HEK293 (cell line): ENCODE measurements around the gene RRBP1.

Experiments
- CTCF ChIA-PET: fragments of 350-600 bp; formaldehyde crosslinking; extraction: SDS; loops from one replicate; lab custom pipeline; 2021; ENCODE audit warnings: antibody characterized with exemption; lab: Yijun Ruan, JAX
- POLR2A ChIA-PET: fragments of 300-600 bp; formaldehyde crosslinking; extraction: SDS; loops from one replicate; lab custom pipeline; 2020; ENCODE audit warnings: antibody characterized with exemption, inconsistent platforms; lab: Yijun Ruan, JAX
- H3K27ac ChIP-seq: fragments of 200-500 bp; sonication (Bioruptor generic); 2 replicates; pipeline ENCODE4 v1.5.1; 2014; ENCODE audit warnings: low read depth, low read length, control low read depth, inconsistent platforms; ENCODE audit errors: extremely low read depth
- H3K36me3 ChIP-seq, 2 experiments: fragments of 200-500 bp in 1 of 2; sonication (Bioruptor generic) in 1 of 2; 1 replicate in 1 of 2; 2 replicates in 1 of 2; pipeline ENCODE4 v1.5.1; 2014 to 2017; ENCODE audit warnings: inconsistent platforms in 2 of 2, low read length in 2 of 2; ENCODE audit not compliant: control insufficient read depth in 2 of 2, insufficient read depth in 1 of 2
- H3K4me1 ChIP-seq: fragments of 200-500 bp; sonication (Bioruptor generic); 2 replicates; pipeline ENCODE4 v1.5.1; 2014; ENCODE audit warnings: mild to moderate bottlenecking, low read length, inconsistent platforms; ENCODE audit not compliant: control insufficient read depth, insufficient read depth
- H3K4me3 ChIP-seq: 2 replicates; pipeline ENCODE4 v1.5.1; 2011; ENCODE audit warnings: low read depth, mild to moderate bottlenecking, control low read depth, low read length, moderate library complexity
- H3K9me3 ChIP-seq: fragments of 200-500 bp; sonication (Bioruptor generic); 2 replicates; pipeline ENCODE4 v1.5.1; 2014; ENCODE audit warnings: low read depth, low read length, inconsistent platforms; ENCODE audit not compliant: control insufficient read depth, insufficient read depth
- EGR2 ChIP-seq: fragments of 450-650 bp; formaldehyde crosslinking; IDR thresholded peaks from 2 replicates; pipeline ENCODE4 v1.5.1; 2016; ENCODE audit warnings: low read depth, missing biosample characterization, missing genetic modification characterization
- GLI4 ChIP-seq: fragments of 450-650 bp; formaldehyde crosslinking; IDR thresholded peaks from 2 replicates; pipeline ENCODE4 v1.5.1; 2016; ENCODE audit warnings: missing biosample characterization, missing genetic modification characterization
- KLF16 ChIP-seq: fragments of 450-650 bp; formaldehyde crosslinking; IDR thresholded peaks from 2 replicates; pipeline ENCODE4 v1.5.1; 2017; ENCODE audit warnings: missing biosample characterization, missing genetic modification characterization
- KLF7 ChIP-seq: fragments of 450-650 bp; formaldehyde crosslinking; IDR thresholded peaks from 2 replicates; pipeline ENCODE4 v1.5.1; 2016; ENCODE audit warnings: missing biosample characterization, missing genetic modification characterization, borderline replicate concordance
- OVOL3 ChIP-seq: fragments of 450-650 bp; formaldehyde crosslinking; IDR thresholded peaks from 2 replicates; pipeline ENCODE4 v1.5.1; 2016; ENCODE audit warnings: missing biosample characterization, missing genetic modification characterization
- YY2 ChIP-seq: fragments of 450-650 bp; formaldehyde crosslinking; IDR thresholded peaks from 2 replicates; pipeline ENCODE4 v1.5.1; 2016; ENCODE audit warnings: missing biosample characterization, missing genetic modification characterization
- ZBTB20 ChIP-seq: fragments of 450-650 bp; formaldehyde crosslinking; IDR thresholded peaks from 2 replicates; pipeline ENCODE4 v1.5.1; 2016; ENCODE audit warnings: missing biosample characterization, missing genetic modification characterization
- ZFHX2 ChIP-seq: fragments of 450-650 bp; formaldehyde crosslinking; conservative IDR thresholded peaks from 2 replicates; pipeline ENCODE4 v1.5.1; 2016; ENCODE audit warnings: missing biosample characterization, missing genetic modification characterization
- ZFP3 ChIP-seq: fragments of 450-650 bp; formaldehyde crosslinking; IDR thresholded peaks from 2 replicates; pipeline ENCODE4 v1.5.1; 2016; ENCODE audit warnings: low read depth, missing biosample characterization, missing genetic modification characterization
- ZNF132 ChIP-seq: fragments of 450-650 bp; formaldehyde crosslinking; IDR thresholded peaks from 2 replicates; pipeline ENCODE4 v1.5.1; 2017; ENCODE audit warnings: missing biosample characterization, missing genetic modification characterization, borderline replicate concordance
- ZNF341 ChIP-seq: fragments of 450-650 bp; formaldehyde crosslinking; IDR thresholded peaks from 2 replicates; pipeline ENCODE4; 2016; ENCODE audit warnings: low read depth, missing biosample characterization, missing genetic modification characterization
- ZNF426 ChIP-seq: fragments of 450-650 bp; formaldehyde crosslinking; IDR thresholded peaks from 2 replicates; pipeline ENCODE4 v1.5.1; 2017; ENCODE audit warnings: missing biosample characterization, missing genetic modification characterization, mild to moderate bottlenecking, inconsistent platforms, moderate library complexity
- ZNF473 ChIP-seq: fragments of 450-650 bp; formaldehyde crosslinking; IDR thresholded peaks from 2 replicates; pipeline ENCODE4 v1.5.1; 2017; ENCODE audit warnings: missing biosample characterization, missing genetic modification characterization
- ZNF510 ChIP-seq: fragments of 450-650 bp; formaldehyde crosslinking; IDR thresholded peaks from 2 replicates; pipeline ENCODE4 v1.5.1; 2018; ENCODE audit warnings: mild to moderate bottlenecking, missing genetic modification characterization, missing biosample characterization; ENCODE audit not compliant: insufficient replicate concordance
- ZNF544 ChIP-seq: fragments of 450-650 bp; formaldehyde crosslinking; IDR thresholded peaks from 2 replicates; pipeline ENCODE4 v1.5.0; 2017; ENCODE audit warnings: missing biosample characterization, missing genetic modification characterization
- ZNF549 ChIP-seq: fragments of 450-650 bp; IDR thresholded peaks from 2 replicates; pipeline ENCODE4 v1.5.1; 2018; ENCODE audit warnings: missing biosample characterization, missing genetic modification characterization, mild to moderate bottlenecking, inconsistent platforms, moderate library complexity
- ZNF664 ChIP-seq: fragments of 450-650 bp; formaldehyde crosslinking; IDR thresholded peaks from 2 replicates; pipeline ENCODE4 v1.5.1; 2016; ENCODE audit warnings: missing biosample characterization, missing genetic modification characterization
- ZNF830 ChIP-seq: fragments of 450-650 bp; IDR thresholded peaks from 2 replicates; pipeline ENCODE4 v1.5.0; 2018; ENCODE audit warnings: missing biosample characterization, missing genetic modification characterization, low read depth, mild to moderate bottlenecking, moderate library complexity
- TF ChIP-seq, protein P1 (sequence below): fragments of 450-650 bp; IDR thresholded peaks from 2 replicates; pipeline ENCODE4 v1.5.1; 2018; ENCODE audit warnings: missing biosample characterization, mild to moderate bottlenecking, missing genetic modification characterization
- TF ChIP-seq, protein P2 (sequence below): fragments of 450-650 bp; formaldehyde crosslinking; IDR thresholded peaks from 2 replicates; pipeline ENCODE4 v1.5.1; 2016; ENCODE audit warnings: missing biosample characterization, missing genetic modification characterization
- TF ChIP-seq, protein P3 (sequence below): fragments of 450-650 bp; formaldehyde crosslinking; IDR thresholded peaks from 2 replicates; pipeline ENCODE4 v1.5.1; 2017; ENCODE audit warnings: missing biosample characterization, missing genetic modification characterization
- TF ChIP-seq, protein P4 (sequence below): fragments of 450-650 bp; formaldehyde crosslinking; IDR thresholded peaks from 2 replicates; pipeline ENCODE4 v1.5.1; 2016; ENCODE audit warnings: missing biosample characterization, missing genetic modification characterization, borderline replicate concordance
- TF ChIP-seq, protein P5 (sequence below): fragments of 450-650 bp; formaldehyde crosslinking; IDR thresholded peaks from 2 replicates; pipeline ENCODE4 v1.5.1; 2017; ENCODE audit warnings: missing biosample characterization, mild to moderate bottlenecking, missing genetic modification characterization, moderate library complexity
- TF ChIP-seq, protein P6 (sequence below): fragments of 450-650 bp; formaldehyde crosslinking; IDR thresholded peaks from 2 replicates; pipeline ENCODE4 v1.5.1; 2017; ENCODE audit warnings: missing biosample characterization, missing genetic modification characterization

The RRBP1 gene

DNA sequence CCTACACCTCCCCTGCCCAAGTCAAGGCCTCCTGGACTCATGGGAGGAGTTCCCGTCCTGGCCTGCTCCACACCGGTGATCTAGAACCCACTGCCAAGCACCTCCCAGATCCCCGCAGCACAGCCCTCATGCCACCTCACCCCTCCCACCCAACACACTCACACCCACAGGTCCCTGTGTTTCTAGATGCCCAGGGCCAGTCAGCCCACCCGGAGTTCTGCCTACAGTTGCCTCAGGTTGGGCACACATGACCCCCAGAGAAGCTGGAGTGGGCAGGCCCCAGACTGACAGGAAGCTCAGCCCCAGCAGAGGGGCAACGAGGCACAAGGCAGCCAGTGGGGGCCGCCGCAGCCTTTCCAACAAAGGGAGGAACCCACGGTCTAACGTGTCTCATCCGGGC is 29.6 kb downstream of the RRBP1 start:
- Histone ChIP-seq H3K36me3 (peaks cover 0 to 29% of the 10 kb centered on the region in 2 experiments; a peak in 1 of 3 replicates), H3K4me3 (no peak overlapping the region), H3K4me1 (peaks cover 8% of the 10 kb centered on the region; the same call in 1 of the 2 replicates), H3K27ac (no peak overlapping the region), H3K9me3 (no peaks in the 10 kb centered on the region)
- CTCF ChIA-PET, result interaction anchor here (0.6 to 0.9 kb wide), 3 partner anchors 14 to 633 kb away, joined by 3 read pairs; no protein-coding TSS in a partner anchor
- POLR2A ChIA-PET, result no interaction called here
- TF ChIP-seq ZBTB20 (tag by site-specific recombination) (no peak), ZNF544 (tag by site-specific recombination) (no peak), ZFHX2 (peak; percentile 54), ZNF341 (tag by site-specific recombination) (no peak), KLF7 (tag by site-specific recombination) (no peak), GLI4 (no peak), ZNF510 (no peak), YY2 (tag by site-specific recombination) (no peak), ZNF132 (tag by site-specific recombination) (no peak), ZNF549 (tag by site-specific recombination) (no peak), ZNF830 (tag by site-specific recombination) (no peak), ZFP3 (no peak), ZNF426 (tag by site-specific recombination) (no peak), ZNF664 (no peak), OVOL3 (tag by site-specific recombination) (no peak), KLF16 (tag by site-specific recombination) (no peak), ZNF473 (tag by site-specific recombination) (no peak), EGR2 (tag by site-specific recombination) (peak; percentile 38; the same call in 1 of the 2 replicates)
- TF ChIP-seq, protein P1, sequence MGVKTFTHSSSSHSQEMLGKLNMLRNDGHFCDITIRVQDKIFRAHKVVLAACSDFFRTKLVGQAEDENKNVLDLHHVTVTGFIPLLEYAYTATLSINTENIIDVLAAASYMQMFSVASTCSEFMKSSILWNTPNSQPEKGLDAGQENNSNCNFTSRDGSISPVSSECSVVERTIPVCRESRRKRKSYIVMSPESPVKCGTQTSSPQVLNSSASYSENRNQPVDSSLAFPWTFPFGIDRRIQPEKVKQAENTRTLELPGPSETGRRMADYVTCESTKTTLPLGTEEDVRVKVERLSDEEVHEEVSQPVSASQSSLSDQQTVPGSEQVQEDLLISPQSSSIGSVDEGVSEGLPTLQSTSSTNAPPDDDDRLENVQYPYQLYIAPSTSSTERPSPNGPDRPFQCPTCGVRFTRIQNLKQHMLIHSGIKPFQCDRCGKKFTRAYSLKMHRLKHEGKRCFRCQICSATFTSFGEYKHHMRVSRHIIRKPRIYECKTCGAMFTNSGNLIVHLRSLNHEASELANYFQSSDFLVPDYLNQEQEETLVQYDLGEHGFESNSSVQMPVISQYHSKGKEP (tag by site-specific recombination), result no peak
- TF ChIP-seq, protein P2, sequence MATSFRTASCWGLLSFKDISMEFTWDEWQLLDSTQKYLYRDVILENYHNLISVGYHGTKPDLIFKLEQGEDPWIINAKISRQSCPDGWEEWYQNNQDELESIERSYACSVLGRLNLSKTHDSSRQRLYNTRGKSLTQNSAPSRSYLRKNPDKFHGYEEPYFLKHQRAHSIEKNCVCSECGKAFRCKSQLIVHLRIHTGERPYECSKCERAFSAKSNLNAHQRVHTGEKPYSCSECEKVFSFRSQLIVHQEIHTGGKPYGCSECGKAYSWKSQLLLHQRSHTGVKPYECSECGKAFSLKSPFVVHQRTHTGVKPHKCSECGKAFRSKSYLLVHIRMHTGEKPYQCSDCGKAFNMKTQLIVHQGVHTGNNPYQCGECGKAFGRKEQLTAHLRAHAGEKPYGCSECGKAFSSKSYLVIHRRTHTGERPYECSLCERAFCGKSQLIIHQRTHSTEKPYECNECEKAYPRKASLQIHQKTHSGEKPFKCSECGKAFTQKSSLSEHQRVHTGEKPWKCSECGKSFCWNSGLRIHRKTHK (tag by site-specific recombination), result no peak
- TF ChIP-seq, protein P3, sequence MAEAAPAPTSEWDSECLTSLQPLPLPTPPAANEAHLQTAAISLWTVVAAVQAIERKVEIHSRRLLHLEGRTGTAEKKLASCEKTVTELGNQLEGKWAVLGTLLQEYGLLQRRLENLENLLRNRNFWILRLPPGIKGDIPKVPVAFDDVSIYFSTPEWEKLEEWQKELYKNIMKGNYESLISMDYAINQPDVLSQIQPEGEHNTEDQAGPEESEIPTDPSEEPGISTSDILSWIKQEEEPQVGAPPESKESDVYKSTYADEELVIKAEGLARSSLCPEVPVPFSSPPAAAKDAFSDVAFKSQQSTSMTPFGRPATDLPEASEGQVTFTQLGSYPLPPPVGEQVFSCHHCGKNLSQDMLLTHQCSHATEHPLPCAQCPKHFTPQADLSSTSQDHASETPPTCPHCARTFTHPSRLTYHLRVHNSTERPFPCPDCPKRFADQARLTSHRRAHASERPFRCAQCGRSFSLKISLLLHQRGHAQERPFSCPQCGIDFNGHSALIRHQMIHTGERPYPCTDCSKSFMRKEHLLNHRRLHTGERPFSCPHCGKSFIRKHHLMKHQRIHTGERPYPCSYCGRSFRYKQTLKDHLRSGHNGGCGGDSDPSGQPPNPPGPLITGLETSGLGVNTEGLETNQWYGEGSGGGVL (tag by site-specific recombination), result no peak
- TF ChIP-seq, protein P4, sequence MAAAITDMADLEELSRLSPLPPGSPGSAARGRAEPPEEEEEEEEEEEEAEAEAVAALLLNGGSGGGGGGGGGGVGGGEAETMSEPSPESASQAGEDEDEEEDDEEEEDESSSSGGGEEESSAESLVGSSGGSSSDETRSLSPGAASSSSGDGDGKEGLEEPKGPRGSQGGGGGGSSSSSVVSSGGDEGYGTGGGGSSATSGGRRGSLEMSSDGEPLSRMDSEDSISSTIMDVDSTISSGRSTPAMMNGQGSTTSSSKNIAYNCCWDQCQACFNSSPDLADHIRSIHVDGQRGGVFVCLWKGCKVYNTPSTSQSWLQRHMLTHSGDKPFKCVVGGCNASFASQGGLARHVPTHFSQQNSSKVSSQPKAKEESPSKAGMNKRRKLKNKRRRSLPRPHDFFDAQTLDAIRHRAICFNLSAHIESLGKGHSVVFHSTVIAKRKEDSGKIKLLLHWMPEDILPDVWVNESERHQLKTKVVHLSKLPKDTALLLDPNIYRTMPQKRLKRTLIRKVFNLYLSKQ (tag by site-specific recombination), result no peak
- TF ChIP-seq, protein P5, sequence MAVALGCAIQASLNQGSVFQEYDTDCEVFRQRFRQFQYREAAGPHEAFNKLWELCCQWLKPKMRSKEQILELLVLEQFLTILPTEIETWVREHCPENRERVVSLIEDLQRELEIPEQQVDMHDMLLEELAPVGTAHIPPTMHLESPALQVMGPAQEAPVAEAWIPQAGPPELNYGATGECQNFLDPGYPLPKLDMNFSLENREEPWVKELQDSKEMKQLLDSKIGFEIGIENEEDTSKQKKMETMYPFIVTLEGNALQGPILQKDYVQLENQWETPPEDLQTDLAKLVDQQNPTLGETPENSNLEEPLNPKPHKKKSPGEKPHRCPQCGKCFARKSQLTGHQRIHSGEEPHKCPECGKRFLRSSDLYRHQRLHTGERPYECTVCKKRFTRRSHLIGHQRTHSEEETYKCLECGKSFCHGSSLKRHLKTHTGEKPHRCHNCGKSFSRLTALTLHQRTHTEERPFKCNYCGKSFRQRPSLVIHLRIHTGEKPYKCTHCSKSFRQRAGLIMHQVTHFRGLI (tag by site-specific recombination), result peak; percentile 54; the same call in 1 of the 2 replicates
- TF ChIP-seq, protein P6, sequence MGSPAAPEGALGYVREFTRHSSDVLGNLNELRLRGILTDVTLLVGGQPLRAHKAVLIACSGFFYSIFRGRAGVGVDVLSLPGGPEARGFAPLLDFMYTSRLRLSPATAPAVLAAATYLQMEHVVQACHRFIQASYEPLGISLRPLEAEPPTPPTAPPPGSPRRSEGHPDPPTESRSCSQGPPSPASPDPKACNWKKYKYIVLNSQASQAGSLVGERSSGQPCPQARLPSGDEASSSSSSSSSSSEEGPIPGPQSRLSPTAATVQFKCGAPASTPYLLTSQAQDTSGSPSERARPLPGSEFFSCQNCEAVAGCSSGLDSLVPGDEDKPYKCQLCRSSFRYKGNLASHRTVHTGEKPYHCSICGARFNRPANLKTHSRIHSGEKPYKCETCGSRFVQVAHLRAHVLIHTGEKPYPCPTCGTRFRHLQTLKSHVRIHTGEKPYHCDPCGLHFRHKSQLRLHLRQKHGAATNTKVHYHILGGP (tag by site-specific recombination), result no peak
